Activated CD8-positive, alpha-beta memory T cell treated with anti-CD3 and anti-CD28 coated beads for 48 hours (primary cell): ENCODE measurements around the gene AATK.
"Not testable (repeated sequence)": the region's sequence is repeated elsewhere in the genome, so short reads cannot be mapped to it uniquely, and the experiment has no call there.

Experiments
- DNase-seq, 3 experiments: peaks; one replicate each; pipeline ENCODE4 v3.0.0-alpha.2; 2020; ENCODE audit warnings: low read depth in 2 of 3, low spot score in 2 of 3

The AATK gene

DNA sequence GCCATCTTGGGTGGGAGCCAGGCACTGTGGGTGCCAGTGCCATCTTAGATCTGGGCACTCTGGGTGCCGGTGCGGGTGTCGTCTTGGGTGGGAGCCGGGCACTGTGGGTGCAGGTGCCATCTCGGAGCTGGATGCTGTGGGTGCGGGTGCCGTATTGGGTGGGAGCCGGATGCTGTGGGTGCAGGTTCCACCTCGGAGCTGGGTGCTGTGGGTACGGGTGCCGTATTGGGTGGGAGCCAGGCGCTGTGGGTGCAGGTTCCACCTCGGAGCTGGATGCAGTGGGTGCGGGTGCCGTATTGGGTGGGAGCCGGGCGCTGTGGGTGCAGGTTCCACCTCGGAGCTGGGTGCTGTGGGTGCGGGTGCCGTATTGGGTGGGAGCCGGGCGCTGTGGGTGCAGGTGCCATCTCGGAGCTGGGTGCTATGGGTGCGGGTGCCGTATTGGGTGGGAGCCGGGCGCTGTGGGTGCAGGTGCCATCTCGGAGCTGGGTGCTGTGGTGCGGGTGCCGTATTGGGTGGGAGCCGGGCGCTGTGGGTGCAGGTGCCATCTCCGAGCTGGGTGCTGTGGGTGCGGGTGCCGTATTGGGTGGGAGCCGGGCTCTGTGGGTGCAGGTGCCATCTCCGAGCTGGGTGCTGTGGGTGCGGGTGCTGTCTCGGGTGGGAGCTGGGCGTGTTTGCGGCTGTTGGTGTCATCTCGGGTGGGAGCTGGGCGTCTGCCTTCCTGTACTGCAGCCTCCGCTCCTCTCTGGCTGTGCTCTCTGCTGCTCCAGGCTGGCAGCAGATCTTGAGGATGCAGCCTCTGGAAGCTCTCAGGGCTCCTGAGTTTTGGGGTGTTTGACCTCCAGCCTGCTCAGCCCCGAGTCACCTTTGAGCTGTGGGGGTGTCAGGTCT is 87.8 kb downstream of the AATK start:
- not testable (repeated sequence) for DNase-seq

DNA sequence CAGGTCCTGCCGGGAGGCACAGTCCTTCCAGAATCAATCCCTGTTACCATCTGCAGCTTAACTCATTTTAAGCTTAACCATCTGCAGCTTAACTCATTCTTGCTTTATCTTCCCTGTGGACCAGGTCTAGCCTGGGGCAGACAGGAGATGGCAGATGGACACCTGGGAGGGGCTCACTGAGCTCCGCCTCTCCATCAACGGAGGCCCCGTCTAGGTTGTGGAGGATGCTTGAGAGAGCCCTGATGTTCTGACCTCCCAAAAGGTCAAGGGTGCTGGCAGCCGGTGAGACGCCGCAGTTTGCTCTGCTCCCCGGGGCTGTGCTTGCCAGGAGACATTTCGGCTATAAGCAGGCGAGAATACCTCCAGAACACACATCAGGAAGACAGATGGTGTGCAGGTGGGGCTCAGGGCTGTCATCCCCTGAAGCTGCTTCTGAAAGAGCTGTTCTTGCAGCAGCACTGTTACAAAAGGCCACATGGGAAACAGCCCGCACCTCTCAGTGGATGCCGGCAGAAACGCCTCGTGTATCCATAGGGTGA is 89.8 kb downstream of the AATK start:
- DNase-seq: no peak

DNA sequence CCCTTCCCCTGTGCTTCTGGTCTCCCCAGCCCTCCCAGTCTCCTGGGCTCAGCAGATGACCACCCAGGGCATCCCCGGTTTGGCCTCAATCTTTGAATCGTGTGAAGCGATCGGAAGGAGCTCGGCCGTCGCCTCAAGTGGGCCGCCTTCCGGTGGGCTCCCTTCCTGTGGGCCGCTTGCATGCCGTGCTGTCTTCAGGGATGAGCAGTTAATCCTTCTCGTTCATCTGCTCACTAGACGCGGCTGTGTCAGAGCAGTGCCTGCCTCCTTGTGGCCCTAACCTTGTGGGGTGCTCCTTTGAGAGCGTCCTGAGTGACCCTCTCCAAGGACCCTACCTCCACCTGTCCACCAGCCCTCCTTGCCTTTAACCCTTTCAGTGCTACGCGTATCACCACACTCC is 90.7 kb downstream of the AATK start:
- no peak for DNase-seq

DNA sequence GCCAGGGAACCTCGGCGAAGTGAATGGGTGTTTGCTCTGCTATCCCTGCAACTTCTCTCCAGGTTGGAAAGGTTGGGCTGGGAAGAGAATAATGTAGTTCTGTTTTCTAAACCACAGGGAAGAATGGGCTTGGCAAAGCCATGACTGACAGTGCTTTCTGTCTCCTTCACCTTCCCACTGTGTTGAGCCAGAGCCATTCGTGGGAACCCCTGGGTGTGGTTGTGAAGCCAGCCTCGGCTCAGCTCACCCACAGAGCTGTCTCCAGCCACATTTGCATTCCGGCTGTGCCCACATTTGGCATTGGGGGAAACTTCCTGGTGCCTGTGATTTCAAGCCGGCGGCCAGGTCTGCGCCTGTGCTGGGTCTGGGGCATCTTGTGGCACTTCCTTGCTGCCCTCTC is 91.1 kb downstream of the AATK start:
- DNase-seq: no peak

- no peak for DNase-seq
Observed at GRCh38 chr17:81073967-81074839, 91.8 kb downstream of the AATK start.

DNA sequence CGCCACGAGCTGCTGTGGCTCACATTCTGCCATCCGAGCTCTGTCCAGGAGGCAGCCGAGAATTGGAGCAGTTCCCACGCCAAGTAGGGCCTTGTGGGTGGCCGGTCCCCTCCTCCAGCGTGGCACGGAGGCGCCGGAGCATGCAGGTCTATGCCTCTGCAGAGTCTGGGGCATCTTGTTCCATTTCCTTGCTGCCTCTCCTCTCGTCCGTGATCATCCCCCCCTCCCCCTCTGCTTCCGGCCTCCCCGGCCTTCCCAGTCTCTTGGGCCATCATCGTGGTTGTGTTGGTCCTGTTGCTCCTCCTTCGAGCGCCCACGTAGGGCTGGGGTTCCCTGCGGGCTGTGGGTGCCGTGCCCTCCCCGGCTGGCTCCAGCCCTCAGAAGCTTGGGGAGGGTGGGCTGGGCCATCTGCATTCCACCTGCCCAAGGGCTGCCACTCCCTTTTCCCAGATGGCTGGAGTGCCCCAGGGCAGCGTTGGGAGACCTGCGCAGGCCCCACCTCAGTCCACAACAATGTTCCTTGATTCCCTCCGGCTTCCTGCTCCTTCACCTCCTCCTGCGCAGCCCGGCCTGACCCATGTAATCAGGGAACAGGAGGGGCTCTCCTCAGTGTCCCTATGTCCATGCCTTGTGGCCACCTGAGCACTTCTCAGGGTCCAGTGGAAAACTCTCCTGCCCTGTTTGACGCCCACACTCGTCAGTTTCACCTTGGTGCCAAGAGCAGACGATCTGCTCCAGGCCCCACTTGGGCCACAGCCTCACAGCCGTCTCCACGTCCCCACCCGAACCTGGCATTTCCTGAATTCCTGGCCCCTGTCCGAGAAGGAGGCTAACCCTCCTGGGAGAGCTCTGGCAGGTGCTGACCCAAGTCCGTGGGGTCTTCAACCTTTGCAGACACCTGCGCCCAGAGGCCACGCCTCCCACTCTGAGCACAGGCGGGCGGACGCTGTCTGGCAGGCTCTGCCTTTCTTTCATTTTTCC is 94.0 kb downstream of the AATK start:
- no peak for DNase-seq

DNA sequence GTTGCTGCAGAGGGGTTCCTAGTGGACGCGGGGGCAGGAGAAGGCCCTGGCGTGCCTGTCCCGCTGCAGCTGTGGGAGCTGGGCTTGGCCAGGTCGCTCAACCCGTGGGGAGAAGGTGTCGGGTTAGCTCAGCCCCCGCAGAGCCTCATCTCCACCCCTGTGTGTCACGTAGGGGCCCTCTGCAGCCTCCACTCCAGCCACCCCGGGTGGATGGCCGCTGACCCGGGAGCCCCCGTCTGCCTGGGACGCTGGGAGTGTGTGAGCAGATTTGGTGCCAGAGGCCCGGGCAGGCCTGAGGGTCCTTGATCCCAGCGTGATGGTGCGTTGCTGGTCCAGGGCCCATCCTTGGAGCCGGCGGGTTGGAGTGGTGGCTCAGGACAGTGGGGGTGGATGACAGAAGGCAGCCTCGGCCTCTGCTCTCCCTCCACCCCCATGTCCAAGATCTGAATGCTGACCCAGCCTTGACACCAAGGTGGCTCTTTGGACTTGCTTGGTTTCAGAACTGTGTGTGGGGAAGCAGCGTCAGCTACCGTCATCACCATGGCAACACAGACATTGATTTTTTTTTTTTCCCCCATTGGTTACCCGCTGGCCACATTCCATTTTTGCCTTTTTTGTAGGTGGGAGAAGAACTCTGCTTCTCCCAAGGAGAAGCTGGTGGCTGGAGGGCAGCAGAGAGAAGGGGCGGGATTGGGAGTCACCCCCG is 95.3 kb downstream of the AATK start:
- DNase-seq: no peak

GRCh38 chr17:81069135-81069645 is 96.8 kb downstream of the AATK start:
- no peak for DNase-seq

GRCh38 chr17:81068411-81069134 is 97.4 kb downstream of the AATK start:
- no peak for DNase-seq

- DNase-seq: no peak
Observed at GRCh38 chr17:81067391-81067811, 98.6 kb downstream of the AATK start.
